ENCODE results near the gene ZNF391.
"Not testable (repeated sequence)": the region's sequence is repeated elsewhere in the genome, so short reads cannot be mapped to it uniquely, and the experiment has no call there.

ZNF391 gene

GRCh38 chr6:27422651-27423332, 34.2 kb downstream of the ZNF391 start:
- DNase-seq (ENCODE audit: low read depth in 3 of 3, low spot score in 1 of 3): no peak

DNA sequence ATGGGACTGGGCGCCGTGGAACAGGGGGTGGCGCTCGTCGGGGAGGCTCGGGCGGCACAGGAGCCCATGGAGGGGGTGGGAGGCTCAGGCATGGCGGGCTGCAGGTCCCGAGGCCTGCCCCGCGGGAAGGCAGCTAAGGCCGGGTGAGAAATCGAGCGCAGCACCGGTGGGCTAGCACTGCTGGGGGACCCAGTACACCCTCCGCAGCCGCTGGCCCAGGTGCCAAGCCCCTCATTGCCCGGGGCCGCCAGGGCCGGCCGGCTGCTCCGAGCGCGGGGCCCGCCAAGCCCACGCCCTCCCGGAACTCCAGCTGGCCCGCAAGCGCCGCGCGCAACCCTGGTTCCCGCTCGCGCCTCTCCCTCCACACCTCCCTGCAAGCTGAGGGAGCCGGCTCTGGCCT, 36.3 kb downstream of the ZNF391 start:
- DNase-seq (ENCODE audit: low read depth in 3 of 3, low spot score in 1 of 3): not testable (repeated sequence)

- no peak for DNase-seq (ENCODE audit: low read depth in 3 of 3, low spot score in 1 of 3)
Observed at GRCh38 chr6:27426045-27426620, 37.6 kb downstream of the ZNF391 start.

DNA sequence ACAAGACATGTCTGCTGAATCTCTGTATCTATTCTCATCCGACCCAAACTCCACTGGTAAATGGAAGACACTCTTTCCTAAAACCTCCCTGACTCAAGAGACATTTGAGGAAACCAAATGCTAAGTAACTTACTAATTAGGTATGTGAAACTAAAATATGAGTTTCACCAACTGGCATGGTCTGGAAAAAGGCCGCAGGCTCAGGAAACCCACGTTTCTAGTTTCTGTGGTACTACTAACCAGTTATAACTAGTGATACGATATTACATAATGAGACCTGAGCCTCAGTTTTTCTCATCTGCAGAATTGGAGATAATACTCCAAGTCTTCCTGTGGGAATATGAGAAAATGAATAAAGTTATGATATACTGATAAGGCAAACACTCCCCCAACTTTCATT, 39.9 kb downstream of the ZNF391 start:
- no peak for DNase-seq (ENCODE audit: low read depth in 3 of 3, low spot score in 1 of 3)

DNA sequence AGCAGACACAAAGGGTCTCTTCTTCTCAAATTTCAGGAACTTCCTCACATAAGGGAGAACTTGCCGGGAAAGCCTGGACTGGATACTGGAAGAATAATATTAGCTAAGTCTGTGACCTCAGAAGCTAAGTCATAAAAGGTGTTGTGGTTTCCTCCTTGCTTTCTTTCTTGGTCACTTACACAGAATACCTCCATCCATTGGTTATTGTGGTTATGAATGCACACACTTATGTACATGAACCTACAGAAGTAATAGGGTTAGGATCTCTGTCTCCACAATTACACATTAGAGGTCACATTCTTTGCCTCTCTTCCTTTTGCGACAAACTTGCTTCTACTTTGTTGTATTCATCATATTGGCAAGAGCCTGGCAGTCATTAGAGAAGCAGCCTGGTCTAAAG, 40.4 kb downstream of the ZNF391 start:
- no peak for DNase-seq (ENCODE audit: low read depth in 3 of 3, low spot score in 1 of 3)

DNA sequence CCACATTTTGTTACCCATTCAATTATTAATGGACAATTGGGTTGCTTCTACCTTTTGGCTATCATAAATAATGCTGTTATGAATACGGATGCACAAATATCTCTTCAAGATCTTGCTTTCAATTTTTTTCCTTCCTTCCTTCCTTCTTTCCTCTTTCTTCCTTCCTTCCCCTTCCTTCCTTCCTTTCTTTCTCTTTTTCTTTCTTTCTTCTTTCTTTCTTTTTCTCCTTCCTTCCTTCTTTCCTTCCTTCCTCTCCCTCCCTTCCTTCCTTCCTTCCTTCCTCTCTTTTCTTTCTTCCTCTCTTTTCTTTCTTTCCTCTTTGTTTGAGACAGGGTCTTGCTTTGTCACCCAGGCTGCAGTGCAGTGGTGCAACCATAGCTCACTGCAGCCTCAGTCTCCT, 45.2 kb downstream of the ZNF391 start:
- DNase-seq (ENCODE audit: low read depth in 3 of 3, low spot score in 1 of 3): no peak

DNA sequence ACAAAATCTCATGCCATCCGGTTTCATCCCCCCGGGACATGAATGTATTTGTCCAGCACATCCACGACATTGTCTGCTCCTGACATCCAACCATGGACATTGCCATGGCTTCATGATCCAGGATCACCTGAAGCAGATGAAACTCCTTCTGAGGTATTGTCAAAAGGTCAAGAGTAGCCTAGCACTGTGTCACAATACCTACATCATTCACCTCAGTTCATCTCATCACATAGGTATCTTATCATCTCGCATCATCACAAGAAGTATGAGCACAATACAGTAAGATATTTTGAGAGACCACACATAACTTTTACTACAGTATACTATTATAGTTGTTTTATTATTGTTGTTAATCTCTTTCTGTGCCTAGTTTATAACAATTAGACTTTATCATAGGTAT, 50.8 kb downstream of the ZNF391 start:
- no peak for DNase-seq (ENCODE audit: low read depth in 3 of 3, low spot score in 1 of 3)

GRCh38 chr6:27441001-27441400, 52.4 kb downstream of the ZNF391 start:
- DNase-seq (ENCODE audit: low read depth in 3 of 3, low spot score in 1 of 3): no peak

- DNase-seq (ENCODE audit: low read depth in 3 of 3, low spot score in 1 of 3): no peak
Observed at GRCh38 chr6:27442932-27443331, 54.4 kb downstream of the ZNF391 start.

DNA sequence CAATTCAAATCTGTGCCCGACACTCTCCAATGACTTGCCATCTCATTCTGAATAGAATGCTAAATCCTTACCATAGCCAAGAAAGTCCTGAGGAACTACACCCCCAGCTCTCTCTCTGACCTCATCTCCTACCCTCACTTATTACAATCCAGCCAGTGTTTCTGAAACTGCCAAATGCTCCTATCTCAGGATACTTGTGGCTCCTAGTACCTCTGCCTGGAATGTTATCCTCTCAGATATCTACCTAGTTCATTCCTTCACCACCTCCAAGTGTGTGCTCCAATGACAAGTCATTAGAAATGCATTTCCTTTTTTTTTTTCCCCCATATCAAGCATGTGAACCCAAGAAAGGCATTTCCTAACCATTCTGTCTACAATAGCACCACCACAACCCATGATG, 59.9 kb downstream of the ZNF391 start:
- no peak for DNase-seq (ENCODE audit: low read depth in 3 of 3, low spot score in 1 of 3)

DNA sequence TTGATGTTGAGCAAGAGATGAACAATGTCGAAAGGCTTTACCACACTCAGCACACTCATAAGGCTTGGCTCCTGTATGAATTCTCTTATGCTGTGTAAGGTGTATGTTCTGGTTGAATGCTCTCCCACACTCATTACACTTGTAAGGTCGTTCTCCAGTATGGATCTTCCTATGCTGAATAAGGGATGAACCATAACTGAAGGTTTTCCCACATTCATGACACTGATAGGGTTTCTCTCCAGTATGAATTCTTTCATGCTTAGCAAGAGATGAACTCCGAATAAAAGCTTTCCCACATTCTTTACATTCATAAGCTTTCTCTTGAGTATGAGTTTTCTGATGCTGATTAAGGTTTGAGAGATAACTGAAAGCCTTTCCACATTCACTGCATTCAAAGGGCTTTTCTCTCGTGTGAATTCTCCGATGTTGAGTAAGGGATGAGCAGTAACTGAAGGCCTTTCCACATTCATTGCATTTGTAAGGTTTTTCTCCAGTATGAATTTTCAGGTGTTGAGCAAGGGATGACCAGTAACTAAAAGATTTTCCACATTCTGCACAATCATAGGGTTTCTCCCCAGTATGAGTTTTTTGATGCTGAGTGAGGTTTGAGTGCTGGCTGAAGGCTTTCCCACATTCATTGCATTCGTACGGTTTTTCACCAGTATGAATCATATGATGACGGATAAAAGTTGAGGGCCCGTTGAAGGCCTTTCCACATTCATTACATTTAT, 63.3 kb downstream of the ZNF391 start:
- no peak for DNase-seq (ENCODE audit: low read depth in 3 of 3, low spot score in 1 of 3)

DNA sequence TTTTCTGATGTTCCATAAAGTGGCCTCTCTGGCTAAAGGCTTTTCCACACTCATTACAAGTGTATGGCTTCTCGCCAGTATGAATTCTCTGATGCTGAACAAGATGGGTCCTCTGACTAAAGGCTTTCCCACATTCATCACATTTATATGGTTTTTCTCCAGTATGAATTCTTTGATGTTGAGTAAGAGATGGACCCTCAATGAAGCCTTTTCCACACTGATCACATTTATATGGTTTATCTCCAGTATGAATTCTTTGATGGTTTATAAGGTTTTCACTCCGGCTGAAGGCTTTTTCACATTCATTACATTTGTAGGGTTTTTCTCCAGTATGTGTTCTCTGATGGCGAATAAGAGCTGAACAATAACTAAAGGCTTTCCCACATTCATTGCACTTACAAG, 63.9 kb downstream of the ZNF391 start:
- DNase-seq (ENCODE audit: low read depth in 3 of 3, low spot score in 1 of 3): no peak
